HuH-7.5 (cell line): ENCODE measurements around the gene AFF1.
"Not testable (repeated sequence)": the region's sequence is repeated elsewhere in the genome, so short reads cannot be mapped to it uniquely, and the experiment has no call there.

Source experiments
- DNase-seq: peaks from one replicate; pipeline ENCODE4 v3.0.0; 2011; ENCODE audit warnings: low spot score

AFF1 gene

DNA sequence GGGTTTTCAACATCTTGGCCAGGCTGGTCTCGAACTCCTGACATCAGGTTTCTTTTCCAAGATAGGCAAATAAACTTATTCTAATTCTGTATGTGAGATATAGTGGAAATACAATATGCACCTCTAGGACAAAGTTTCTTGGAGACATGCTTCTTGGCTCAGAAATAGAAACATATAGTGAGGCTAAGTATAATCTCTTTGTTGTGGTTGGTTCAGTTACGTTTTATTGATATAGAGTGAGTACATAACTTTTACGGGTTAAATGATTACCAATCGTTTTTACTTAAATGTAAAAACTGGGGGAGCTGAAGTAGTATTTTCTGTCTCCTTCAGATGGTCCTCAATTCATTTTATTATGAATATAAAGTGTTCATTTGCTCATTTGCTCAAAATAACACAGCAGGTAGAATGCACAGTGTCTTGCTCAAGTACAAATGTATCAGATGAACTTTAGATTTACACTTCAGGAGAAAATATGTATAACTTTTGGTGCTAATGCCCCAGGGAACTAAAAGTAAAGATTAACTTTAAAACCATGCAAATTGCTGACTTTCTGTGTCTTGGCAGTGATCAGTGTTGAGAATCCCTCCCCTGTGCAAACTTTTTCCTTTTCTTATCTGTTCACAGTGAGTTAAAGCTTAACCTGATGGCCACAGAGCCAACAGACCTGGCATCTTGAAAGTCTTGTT lies 77.6 kb downstream of the AFF1 start:
- no peak for DNase-seq

GRCh38 chr4:87012954-87013308 lies 78.1 kb downstream of the AFF1 start:
- not testable (repeated sequence) for DNase-seq

DNA sequence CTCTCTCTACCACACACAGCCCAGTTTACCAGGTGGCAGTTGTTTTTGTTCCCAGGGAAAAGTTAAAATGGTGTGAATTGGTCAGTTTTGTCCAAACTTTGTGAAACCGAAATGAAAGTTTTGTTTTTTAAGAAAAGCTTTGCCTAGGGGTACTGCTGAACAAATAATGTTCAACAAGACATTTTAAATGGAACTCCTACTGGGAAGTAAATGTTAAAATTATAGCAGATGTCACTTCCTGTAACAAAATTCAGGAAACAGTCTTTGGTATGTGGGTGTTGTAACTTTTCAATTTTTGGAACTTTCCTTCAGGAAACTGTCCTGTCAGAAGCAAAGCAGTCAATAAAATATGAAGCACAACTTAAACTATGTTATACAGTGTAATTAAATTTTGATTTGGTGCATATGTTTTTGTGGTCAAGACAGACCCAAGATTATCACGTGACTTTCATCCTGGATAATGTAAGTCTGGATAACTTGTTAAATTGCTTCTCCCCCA lies 79.5 kb downstream of the AFF1 start:
- no peak for DNase-seq

GRCh38 chr4:87015416-87015815 lies 80.6 kb downstream of the AFF1 start:
- DNase-seq: no peak

DNA sequence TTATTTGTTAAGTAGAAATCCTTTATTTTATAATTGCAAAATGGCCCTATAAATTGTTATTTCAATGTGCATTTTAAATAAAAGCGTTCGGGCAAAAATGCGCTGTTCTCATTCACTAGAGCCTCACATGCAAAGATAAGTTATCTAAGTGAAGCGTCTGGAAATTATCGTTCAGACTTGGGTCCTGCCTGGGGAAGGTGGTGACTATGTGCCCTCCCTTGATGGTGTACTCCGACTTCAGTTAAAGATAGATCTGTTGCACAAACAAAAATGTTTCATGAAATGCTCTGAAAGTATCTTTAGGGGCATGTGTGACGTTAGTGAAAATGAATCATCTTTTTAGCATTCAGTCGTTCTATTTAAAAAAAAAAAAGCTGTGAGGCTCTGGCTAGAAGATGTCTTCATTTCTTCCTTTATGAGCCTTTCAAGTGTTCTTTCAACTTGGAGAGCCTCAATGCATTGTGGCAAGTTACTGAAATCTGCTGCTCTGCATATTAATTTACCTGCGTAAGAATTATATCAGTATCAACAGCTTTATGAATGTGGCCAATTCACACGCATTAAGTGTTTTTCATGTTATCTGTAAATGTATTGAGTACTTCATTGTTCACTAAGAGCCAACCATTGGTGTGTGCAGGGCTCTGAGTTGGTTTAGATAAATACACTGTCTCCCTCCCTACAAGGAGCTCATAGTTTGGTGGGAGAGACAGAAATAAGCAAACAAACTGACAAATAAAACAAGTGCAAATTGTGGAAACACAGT lies 83.0 kb downstream of the AFF1 start:
- no peak for DNase-seq

- DNase-seq: no peak
Observed at GRCh38 chr4:87018753-87019152, 83.9 kb downstream of the AFF1 start.

DNA sequence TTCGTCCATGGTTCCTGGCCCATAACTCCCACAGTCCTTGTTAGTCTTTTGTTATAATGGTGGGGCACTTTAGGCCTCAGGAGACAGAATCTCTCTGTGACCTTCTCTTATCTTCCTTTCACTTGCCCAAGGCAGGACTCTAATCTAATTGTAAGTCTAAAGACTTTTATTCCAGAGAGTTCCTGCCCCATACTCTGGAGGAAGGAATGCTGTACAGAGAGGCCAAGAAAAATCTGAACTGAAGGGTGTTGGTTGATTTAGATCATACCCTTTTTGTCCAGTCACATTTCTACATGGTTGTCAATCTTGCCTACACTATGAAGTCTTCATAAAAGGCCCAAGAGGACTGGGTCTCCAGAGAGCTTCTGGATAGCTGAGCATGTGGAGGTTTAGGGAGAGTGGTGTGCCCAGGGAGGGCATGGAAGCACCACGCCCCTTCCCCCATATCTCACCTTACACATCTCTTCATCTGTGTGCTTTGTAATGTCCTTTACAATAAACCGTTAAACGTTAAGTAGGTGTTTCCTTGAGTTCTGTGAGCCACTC lies 84.5 kb downstream of the AFF1 start:
- no peak for DNase-seq

- DNase-seq: no peak
Observed at GRCh38 chr4:87019898-87020297, 85.1 kb downstream of the AFF1 start.

DNA sequence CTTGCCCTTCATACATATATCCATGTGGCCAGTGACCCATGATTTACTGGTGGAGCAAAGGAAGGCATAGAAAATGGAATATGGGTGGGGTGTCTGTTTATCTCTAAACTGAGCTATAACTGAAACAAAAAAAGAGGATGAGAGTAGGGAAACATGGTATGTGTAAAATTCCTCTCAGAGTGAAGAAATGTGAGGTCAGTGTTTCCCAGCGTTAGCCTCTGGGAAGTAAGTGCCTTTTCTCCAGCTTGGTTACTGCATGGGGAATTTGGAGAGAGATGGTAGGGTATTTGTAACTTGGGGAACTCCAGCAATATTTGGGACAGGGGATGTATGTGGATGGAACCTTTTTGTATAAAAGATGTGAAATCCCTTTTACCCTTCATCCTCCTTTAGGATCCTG lies 89.4 kb downstream of the AFF1 start:
- DNase-seq: no peak

DNA sequence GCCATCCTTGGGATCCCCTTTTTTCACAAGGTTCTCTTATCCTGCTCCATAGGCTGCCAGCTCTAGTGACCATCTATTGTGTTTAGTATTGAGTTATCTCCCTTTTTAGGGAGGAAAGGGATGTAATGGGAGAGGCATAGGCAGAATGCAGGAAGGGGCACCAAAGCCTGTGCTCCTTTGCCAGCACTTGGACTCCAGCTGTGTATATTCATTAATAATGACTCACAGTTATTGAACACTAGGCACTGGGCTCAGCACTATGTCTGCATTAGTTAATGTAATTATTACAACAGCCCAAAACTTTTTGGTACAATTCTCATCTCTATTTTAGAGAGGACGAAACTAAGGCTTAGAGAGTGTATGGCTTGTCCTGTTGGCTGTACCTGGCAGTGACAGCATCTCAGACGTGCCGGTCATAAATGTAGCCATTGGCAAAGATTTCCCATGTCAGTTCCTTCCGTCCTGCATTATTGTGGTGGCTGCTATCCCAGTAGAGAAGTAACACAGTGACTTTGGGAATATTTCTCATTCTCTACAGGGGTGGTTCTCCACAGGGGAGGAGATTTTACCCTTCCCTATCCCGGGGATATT lies 90.3 kb downstream of the AFF1 start:
- DNase-seq: no peak

- DNase-seq: peak; percentile 47
Observed at GRCh38 chr4:87025614-87026041, 90.8 kb downstream of the AFF1 start.

DNA sequence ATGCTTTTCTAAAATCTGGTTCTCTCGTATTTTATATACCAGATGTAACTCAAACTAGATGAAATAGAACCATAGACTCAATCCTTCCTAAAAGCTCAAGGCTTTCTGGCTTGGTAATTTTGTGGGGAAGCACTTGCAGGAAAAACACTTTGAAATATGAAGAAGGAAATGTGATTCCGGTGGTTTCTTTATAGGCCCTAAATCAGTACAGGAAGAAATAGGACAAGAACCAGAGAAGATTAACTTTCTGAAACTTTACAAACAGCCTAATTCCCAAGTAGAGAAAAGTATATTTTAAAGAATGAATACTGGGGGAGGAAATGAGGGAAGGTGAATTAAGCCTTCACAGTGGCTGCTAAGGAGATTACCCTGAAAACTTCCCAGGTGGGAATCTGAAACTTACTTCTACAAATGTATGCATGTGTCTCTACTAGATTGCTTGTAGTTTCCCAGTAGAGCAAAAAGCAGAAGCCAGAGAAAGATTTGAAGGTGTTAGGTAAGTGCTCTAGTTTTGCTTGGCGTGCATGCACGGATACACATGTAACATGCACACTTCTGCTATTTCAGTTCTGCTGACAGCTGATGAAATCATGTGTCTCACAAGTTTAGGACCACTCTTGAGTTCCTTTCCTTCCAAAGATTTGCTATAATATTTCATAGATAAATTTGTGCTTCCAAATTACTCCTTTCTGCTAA lies 92.1 kb downstream of the AFF1 start:
- no peak for DNase-seq

GRCh38 chr4:87029356-87029755 lies 94.5 kb downstream of the AFF1 start:
- DNase-seq: no peak

GRCh38 chr4:87030124-87030523 lies 95.3 kb downstream of the AFF1 start:
- no peak for DNase-seq

GRCh38 chr4:87030755-87031441 lies 96.1 kb downstream of the AFF1 start:
- DNase-seq: no peak

DNA sequence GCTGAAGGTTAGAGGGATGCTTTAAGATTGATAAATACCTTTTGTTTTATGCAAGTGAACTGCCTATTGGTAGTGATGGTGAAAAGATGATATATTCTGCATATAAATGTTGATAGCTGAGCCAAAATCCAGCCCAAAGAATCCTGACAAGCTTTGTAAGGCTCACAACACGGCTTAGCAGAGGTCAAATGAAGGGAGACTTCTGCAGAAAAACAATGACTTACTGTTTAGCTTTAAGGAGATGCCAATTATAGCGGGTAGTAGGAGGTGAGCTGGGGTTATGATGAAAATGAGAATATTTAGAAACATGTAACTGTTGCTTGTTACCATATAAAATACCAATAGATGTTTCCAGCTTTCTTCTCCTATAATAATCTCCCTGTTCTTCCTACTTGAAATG lies 97.1 kb downstream of the AFF1 start:
- DNase-seq: no peak

- DNase-seq: no peak
Observed at GRCh38 chr4:87032884-87033533, 98.2 kb downstream of the AFF1 start.

GRCh38 chr4:87033902-87034301 lies 99.1 kb downstream of the AFF1 start:
- peak; percentile 23 for DNase-seq

GRCh38 chr4:87034527-87034926 lies 99.7 kb downstream of the AFF1 start:
- DNase-seq: no peak

DNA sequence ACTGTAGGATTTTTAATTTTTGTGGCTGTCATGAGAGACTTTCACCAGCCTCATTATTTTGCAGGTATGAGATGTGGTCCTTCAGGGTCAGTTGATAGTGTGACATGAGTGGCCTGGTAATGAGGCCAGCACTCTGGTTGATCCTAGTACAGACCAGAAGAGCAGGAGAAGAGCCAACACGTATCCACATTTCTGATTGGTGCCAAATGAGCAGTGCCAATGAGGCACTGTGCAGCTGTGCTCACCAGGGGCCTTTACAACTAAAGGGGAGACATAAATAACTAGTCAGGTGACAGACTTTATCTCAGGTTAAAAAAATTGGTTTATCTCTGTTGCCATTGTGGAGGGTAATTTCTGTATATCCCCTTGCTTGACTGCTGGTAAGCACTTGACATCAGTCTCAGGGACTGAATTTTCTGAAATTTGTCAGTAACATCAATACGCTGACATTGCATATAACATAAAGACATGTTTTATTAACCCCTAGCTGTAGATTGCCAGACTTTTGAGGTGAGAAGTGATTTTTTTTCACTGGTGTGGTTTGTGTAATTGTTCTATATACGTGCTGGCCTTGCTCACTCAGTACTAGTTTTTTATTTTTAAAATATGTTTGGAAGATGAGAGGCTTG lies 101.2 kb downstream of the AFF1 start:
- no peak for DNase-seq

GRCh38 chr4:87036713-87037112 lies 101.9 kb downstream of the AFF1 start:
- DNase-seq: no peak
